Activated CD8-positive, alpha-beta T cell treated with anti-CD3 and anti-CD28 coated beads for 36 hours (primary cell): Measurements from ENCODE around the gene C19orf25. TPM values are rescaled to one million over a fixed set of nuclear protein-coding genes. Genes with fewer than 3 reads are reported as not detected.

Experiments
- ATAC-seq: fragments of 200-7000 bp; cut with Tn5 transposase; one replicate; pipeline ENCODE4 v1.10.0; 2021; ENCODE audit warnings: mild to moderate bottlenecking, moderate library complexity
- CTCF ChIA-PET: fragments of 350-600 bp; sonication (Branson Sonifier 250); formaldehyde crosslinking; loops from one replicate; lab custom pipeline; 2021; ENCODE audit warnings: antibody characterized with exemption; lab: Charles Lee
- POLR2A ChIA-PET: fragments of 350-600 bp; sonication (Branson Sonifier 250); formaldehyde crosslinking; loops from one replicate; lab custom pipeline; 2021; ENCODE audit warnings: antibody characterized with exemption; lab: Charles Lee
- DNase-seq: peaks from one replicate; pipeline ENCODE4 v3.0.0-alpha.2; 2020
- H3K27ac Mint-ChIP-seq: one replicate; pipeline ENCODE4 v1.8.0; 2021; ENCODE audit warnings: mild to moderate bottlenecking, mixed read lengths
- H3K27me3 Mint-ChIP-seq: one replicate; pipeline ENCODE4 v1.8.0; 2021; ENCODE audit warnings: mixed read lengths
- H3K36me3 Mint-ChIP-seq: one replicate; pipeline ENCODE4 v1.8.0; 2021; ENCODE audit warnings: low read depth, mixed read lengths
- H3K4me1 Mint-ChIP-seq: one replicate; pipeline ENCODE4 v1.8.0; 2021; ENCODE audit warnings: low read depth, mixed read lengths
- H3K4me3 Mint-ChIP-seq: one replicate; pipeline ENCODE4 v1.8.0; 2021; ENCODE audit warnings: mild to moderate bottlenecking, moderate library complexity, mixed read lengths
- H3K9me3 Mint-ChIP-seq: one replicate; pipeline ENCODE4 v1.8.0; 2021; ENCODE audit warnings: mixed read lengths
- intact Hi-C: fragments of 100-400 bp; cut with micrococcal nuclease; formaldehyde crosslinking; loops from one replicate; pipeline ENCODE4 v1.10.0; 2022
- total RNA-seq, 2 experiments: library from RNA; stranded (reverse); gene quantifications; one replicate each; pipeline ENCODE4 v1.2.3, GENCODE V29; 2021
- TF ChIP-seq, protein P1 (sequence below): fragments of 200-600 bp; IDR thresholded peaks from one replicate; pipeline ENCODE4 v1.8.0; 2022; ENCODE audit warnings: antibody characterized with exemption, mild to moderate bottlenecking

The C19orf25 gene
- total RNA-seq, 2 experiments from 2014 or later = 21.3 to 21.5 TPM

DNA sequence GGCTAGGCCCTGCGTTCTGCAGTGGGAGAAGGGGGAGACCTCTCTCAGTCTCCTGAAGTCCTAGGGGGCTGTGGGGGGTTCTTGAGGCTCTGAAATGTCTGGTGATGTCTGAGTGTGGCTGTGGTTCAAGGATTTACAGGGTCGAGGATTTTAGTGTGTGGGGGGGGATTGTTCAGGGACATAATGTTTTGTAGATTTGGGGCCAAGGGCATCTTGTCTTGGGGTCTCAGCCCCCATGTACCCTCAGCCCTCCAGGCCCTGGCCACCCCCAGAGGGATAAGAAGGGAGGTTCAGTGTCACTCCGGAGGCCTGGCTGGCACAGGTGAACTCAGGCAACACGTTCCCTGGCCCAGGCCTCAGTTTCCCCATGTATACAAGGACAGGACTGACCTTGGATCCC lies 31.5 kb downstream of the C19orf25 start:
- DNase-seq (no peak), ATAC-seq (no peak)
- Mint-ChIP-seq H3K4me1 (peaks cover 21% of the 10 kb centered on the region), H3K36me3 (peaks cover 3% of the 10 kb centered on the region), H3K4me3 (no peak overlapping the region), H3K9me3 (no peaks in the 10 kb centered on the region), H3K27ac (no peak overlapping the region), H3K27me3 (peaks cover 46% of the 10 kb centered on the region)
- intact Hi-C loops = no loop called here
- TF ChIP-seq, protein P1, sequence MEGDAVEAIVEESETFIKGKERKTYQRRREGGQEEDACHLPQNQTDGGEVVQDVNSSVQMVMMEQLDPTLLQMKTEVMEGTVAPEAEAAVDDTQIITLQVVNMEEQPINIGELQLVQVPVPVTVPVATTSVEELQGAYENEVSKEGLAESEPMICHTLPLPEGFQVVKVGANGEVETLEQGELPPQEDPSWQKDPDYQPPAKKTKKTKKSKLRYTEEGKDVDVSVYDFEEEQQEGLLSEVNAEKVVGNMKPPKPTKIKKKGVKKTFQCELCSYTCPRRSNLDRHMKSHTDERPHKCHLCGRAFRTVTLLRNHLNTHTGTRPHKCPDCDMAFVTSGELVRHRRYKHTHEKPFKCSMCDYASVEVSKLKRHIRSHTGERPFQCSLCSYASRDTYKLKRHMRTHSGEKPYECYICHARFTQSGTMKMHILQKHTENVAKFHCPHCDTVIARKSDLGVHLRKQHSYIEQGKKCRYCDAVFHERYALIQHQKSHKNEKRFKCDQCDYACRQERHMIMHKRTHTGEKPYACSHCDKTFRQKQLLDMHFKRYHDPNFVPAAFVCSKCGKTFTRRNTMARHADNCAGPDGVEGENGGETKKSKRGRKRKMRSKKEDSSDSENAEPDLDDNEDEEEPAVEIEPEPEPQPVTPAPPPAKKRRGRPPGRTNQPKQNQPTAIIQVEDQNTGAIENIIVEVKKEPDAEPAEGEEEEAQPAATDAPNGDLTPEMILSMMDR = no peak
- ChIA-PET CTCF (interaction anchor here (1.1 to 1.2 kb wide), 2 partner anchors 8 to 10 kb away, joined by 3 read pairs; no protein-coding TSS in a partner anchor), POLR2A (interaction anchor here (0.9 to 2.4 kb wide), 2 partner anchors 8 to 34 kb away, joined by 4 to 5 read pairs; no protein-coding TSS in a partner anchor)

DNA sequence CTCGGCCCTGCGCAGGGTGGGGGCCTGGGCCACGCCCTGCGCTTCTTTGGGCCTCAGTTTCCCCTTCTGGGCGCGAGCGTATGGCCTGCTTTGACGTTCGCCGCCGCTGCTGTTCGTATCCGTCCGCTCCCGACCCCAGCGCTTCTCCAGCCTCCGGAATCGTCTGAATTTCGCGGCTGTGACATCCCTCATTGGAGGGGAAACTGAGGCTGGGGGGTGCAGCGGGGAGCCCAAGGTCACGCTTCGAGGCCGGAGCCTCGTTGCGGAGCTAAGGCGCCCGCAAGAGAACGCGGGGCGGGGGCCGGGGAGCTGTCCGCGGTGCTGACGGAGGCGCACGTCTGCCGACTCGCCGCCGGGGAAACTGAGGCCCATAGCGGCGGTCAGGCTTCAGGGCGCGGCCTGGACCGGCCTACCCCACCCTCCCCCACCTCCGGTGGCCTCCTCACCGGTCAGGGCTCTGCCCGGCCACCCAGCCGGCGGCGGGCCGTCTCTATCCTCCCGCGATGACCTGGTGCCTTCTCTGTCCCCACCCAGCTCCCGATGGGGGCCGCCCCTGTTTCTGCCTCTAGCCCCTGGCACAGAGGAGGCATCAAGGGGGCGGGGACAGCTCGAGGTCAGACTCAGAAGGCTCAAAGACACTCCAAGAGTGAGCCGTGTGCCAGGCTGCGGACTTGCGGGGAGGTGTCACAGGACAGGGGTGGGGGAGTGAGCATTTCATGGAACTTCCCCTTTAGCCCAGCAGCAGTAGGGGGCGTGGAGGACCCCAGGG lies 32.1 kb downstream of the C19orf25 start:
- ATAC-seq (no peak), DNase-seq (no peak)
- POLR2A ChIA-PET = interaction anchor here (0.9 to 2.4 kb wide), 2 partner anchors 9 to 33 kb away, joined by 4 to 5 read pairs; no protein-coding TSS in a partner anchor
- Mint-ChIP-seq H3K36me3 (peaks cover 9% of the 10 kb centered on the region), H3K9me3 (no peaks in the 10 kb centered on the region), H3K4me3 (no peak overlapping the region), H3K27ac (no peak overlapping the region), H3K27me3 (peaks cover 43% of the 10 kb centered on the region), H3K4me1 (peaks cover 21% of the 10 kb centered on the region)
- TF ChIP-seq, protein P1 = no peak
- intact Hi-C loops = no loop called here
- CTCF ChIA-PET = interaction anchor here (1.0 to 1.2 kb wide), 3 partner anchors 9 to 16 kb away, joined by 3 read pairs; no protein-coding TSS in a partner anchor

DNA sequence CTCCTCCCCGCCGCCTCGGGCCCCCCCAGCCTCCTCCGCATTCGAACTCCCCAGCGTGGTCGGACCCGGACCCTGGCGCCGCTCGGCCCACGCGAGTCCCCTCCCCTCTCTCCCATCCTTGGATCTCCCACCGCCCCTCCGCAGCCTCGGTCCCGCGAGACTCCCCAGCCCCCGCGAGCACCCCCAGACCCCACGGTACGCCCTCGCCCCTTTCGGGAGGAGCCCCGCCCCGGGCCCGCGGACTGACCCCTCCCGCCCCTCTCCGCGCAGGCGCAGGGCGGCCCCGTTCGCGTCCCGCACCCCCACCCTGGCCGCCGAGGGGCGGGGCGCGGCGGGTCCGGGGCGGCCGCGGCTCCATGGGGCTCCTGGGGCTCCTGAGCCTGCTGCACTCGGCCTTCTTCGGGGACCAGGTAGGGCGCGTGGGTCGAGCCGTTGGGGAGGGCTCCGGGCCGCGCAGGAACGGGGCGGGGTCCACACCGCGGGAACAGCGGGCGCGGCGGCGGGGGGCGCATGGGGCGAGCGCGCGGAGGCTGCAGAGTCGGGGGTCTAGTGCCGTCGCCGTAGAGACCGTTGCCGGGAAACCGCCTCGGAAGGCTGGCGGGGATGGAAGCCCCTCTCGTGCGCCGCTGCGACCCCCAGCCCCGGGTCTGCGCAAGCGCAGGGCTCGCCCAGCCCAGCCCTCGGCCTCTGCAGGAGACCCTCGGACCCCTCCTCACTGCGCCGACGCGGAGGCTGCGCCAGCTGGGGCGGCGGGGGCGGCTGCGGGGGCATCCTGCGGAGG lies 32.9 kb downstream of the C19orf25 start:
- Mint-ChIP-seq H3K4me1 (peaks cover 24% of the 10 kb centered on the region), H3K4me3 (no peak overlapping the region), H3K27ac (no peak overlapping the region), H3K27me3 (peaks cover 37% of the 10 kb centered on the region), H3K9me3 (no peaks in the 10 kb centered on the region), H3K36me3 (peaks cover 17% of the 10 kb centered on the region)
- intact Hi-C loops = no loop called here
- ChIA-PET CTCF (interaction anchor here (0.7 to 2.8 kb wide), 10 partner anchors 7 to 172 kb away, joined by 3 to 13 read pairs (median 4); no protein-coding TSS in a partner anchor), POLR2A (interaction anchor here (0.9 to 2.4 kb wide), 3 partner anchors 10 to 45 kb away, joined by 3 to 5 read pairs (median 4); partner anchors contain the start of gene REEP6)
- ATAC-seq (no peak), DNase-seq (no peak)
- TF ChIP-seq, protein P1 = no peak

DNA sequence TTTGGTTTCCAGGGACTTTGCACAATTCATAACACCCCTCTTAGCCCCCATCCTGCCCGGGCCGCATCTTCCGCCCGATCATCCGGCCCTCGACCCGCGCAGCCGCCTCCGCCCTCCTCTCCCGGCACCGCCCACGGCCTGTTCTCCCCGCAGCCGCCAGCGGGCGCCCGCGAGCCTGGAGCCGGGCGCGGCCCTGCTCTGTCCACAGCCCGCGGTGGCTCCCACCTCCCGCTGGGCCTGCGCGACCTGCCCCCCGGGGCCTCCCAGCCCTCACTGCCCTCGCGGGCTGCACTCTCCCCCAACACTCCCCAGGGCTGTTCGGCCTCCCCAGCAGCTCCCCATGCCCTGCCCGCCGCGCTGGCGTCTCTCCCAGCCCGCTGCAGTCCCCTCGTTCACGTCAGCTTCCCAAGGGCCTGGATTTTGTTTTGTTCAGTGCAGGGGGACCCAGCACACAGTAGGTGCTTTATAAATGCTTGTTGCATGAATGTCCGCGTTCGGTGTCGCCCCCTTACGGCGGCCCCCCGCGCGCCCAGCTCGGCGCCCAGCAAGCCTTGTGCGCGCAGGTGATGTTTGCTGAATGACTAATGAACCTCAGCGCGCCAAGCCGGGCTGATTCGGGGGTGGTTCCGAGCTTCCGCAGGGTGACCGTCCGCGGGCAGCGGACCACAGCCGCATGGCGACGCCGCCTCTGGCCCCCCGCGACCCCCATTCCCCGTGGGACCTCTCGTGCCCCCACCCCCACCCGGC lies 33.7 kb downstream of the C19orf25 start:
- ATAC-seq (peak; percentile 89), DNase-seq (peak; percentile 84)
- H3K36me3 Mint-ChIP-seq = peaks cover 25% of the 10 kb centered on the region
- ChIA-PET POLR2A (interaction anchor here (0.7 to 2.4 kb wide), 6 partner anchors 8 to 45 kb away, joined by 3 to 5 read pairs (median 4); partner anchors contain the start of gene REEP6), CTCF (interaction anchor here (0.7 to 2.8 kb wide), 16 partner anchors 8 to 201 kb away, joined by 3 to 13 read pairs (median 4); no protein-coding TSS in a partner anchor)
- H3K4me1 Mint-ChIP-seq = peaks cover 29% of the 10 kb centered on the region
- no peaks in the 10 kb centered on the region for H3K9me3 Mint-ChIP-seq
- peak overlapping the region; percentile 60 for H3K4me3 Mint-ChIP-seq
- H3K27ac Mint-ChIP-seq = no peak overlapping the region
- TF ChIP-seq, protein P1 = peak; percentile 99
- intact Hi-C loops = no loop called here
- peaks cover 30% of the 10 kb centered on the region for H3K27me3 Mint-ChIP-seq
